ENCODE measurements around the gene SPAG7. TPM values are rescaled to one million over a fixed set of nuclear protein-coding genes. Genes with fewer than 3 reads are reported as not detected.

Gene SPAG7
- total and polyA plus RNA-seq, 4 donors = 63.8 to 101 (median 75.8) TPM

- Histone ChIP-seq H3K27me3 (ENCODE audit: control insufficient read depth in 3 of 3, insufficient read depth in 3 of 3, low read length in 2 of 3) (no peaks in the 10 kb centered on the region), H3K36me3 (ENCODE audit: control insufficient read depth in 4 of 4, insufficient read depth in 4 of 4, low read length in 4 of 4) (peaks cover 0 to 18% (median 16%) of the 10 kb centered on the region in 4 donors), H3K4me1 (ENCODE audit: control insufficient read depth in 5 of 5, insufficient read depth in 5 of 5, low read length in 5 of 5) (peaks cover 4 to 21% (median 9%) of the 10 kb centered on the region in 5 donors), H3K9ac (ENCODE audit: insufficient read depth in 1 of 2, low read length in 2 of 2) (no peak overlapping the region), H3K27ac (ENCODE audit: low read depth in 1 of 2, low read length in 1 of 2) (peak overlapping the region in 1 of 2 donors; percentile 63), H3K4me3 (no peak overlapping the region), H3K9me3 (ENCODE audit: control insufficient read depth in 4 of 4, insufficient read depth in 3 of 4, low read length in 3 of 4) (no peaks in the 10 kb centered on the region)
- 93 to 94% methylated on average over 15 of the region's 15 CpGs for WGBS, 2 donors
- no peak for TF ChIP-seq CTCF (IDR thresholded peaks at IDR 0.05; ENCODE audit: control extremely low read depth, extremely low read depth)
- DNase-seq = no peak
- ATAC-seq (ENCODE audit: insufficient read depth, low FRiP score) = no peak
Observed at GRCh38 chr17:4965311-4965986, 2.2 kb downstream of the SPAG7 start.

- TF ChIP-seq CTCF (IDR thresholded peaks at IDR 0.05; ENCODE audit: control extremely low read depth, extremely low read depth) = no peak
- no peak overlapping the region for H3K4me3 ChIP-seq
- DNase-seq = no peak
- 89 to 91% methylated on average over 9 of the region's 9 CpGs for WGBS, 2 donors
- H3K27ac ChIP-seq (ENCODE audit: low read depth in 1 of 2, low read length in 1 of 2) = no peak overlapping the region
- H3K36me3 ChIP-seq (ENCODE audit: control insufficient read depth in 4 of 4, insufficient read depth in 4 of 4, low read length in 4 of 4) = peaks cover 3 to 19% (median 15%) of the 10 kb centered on the region in 4 donors
- no peak for ATAC-seq (ENCODE audit: insufficient read depth, low FRiP score)
- no peak overlapping the region for H3K9ac ChIP-seq (ENCODE audit: insufficient read depth in 1 of 2, low read length in 2 of 2)
- no peaks in the 10 kb centered on the region for H3K9me3 ChIP-seq (ENCODE audit: control insufficient read depth in 4 of 4, insufficient read depth in 3 of 4, low read length in 3 of 4)
- no peaks in the 10 kb centered on the region for H3K27me3 ChIP-seq (ENCODE audit: control insufficient read depth in 3 of 3, insufficient read depth in 3 of 3, low read length in 2 of 3)
- H3K4me1 ChIP-seq (ENCODE audit: control insufficient read depth in 5 of 5, insufficient read depth in 5 of 5, low read length in 5 of 5) = peaks cover 0 to under 1% (median 0%) of the 10 kb centered on the region in 5 donors
Observed at GRCh38 chr17:4960279-4960922, 7.2 kb downstream of the SPAG7 start.

- 93% methylated on average over 17 to 18 of the region's 18 CpGs for WGBS, 2 donors
Observed at GRCh38 chr17:4959261-4959965, 8.2 kb downstream of the SPAG7 start.

More at GRCh38 chr17:4959261-4959965, 8.2 kb downstream of the SPAG7 start:
- Histone ChIP-seq H3K36me3 (ENCODE audit: control insufficient read depth in 4 of 4, insufficient read depth in 4 of 4, low read length in 4 of 4) (peaks cover 3 to 19% (median 11%) of the 10 kb centered on the region in 4 donors), H3K27ac (ENCODE audit: low read depth in 1 of 2, low read length in 1 of 2) (no peak overlapping the region), H3K4me3 (no peak overlapping the region), H3K9ac (ENCODE audit: insufficient read depth in 1 of 2, low read length in 2 of 2) (no peak overlapping the region), H3K9me3 (ENCODE audit: control insufficient read depth in 4 of 4, insufficient read depth in 3 of 4, low read length in 3 of 4) (no peaks in the 10 kb centered on the region), H3K4me1 (ENCODE audit: control insufficient read depth in 5 of 5, insufficient read depth in 5 of 5, low read length in 5 of 5) (no peaks in the 10 kb centered on the region), H3K27me3 (ENCODE audit: control insufficient read depth in 3 of 3, insufficient read depth in 3 of 3, low read length in 2 of 3) (no peaks in the 10 kb centered on the region)
- DNase-seq (no peak), ATAC-seq (ENCODE audit: insufficient read depth, low FRiP score) (no peak)
- no peak for TF ChIP-seq CTCF (IDR thresholded peaks at IDR 0.05; ENCODE audit: control extremely low read depth, extremely low read depth)

All from lung (tissue), 12 donors.